ENCODE measurements around the gene SNX13.

SNX13 gene

DNA sequence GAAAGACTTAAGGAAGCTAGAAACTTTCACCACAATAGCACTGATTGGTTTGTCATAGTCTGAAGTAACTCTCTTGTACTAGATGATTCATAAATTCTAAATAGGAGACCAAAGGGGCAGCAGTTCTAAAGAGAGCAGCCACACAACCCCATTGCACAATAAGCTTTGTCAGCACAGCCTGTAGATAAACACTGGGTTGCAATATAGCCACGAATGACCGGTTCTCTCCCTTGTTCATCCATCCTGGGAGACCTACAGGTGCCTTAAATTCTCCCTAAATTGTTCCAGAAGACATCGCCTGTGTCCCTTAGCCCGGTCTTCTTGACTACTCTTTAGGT is 167.0 kb downstream of the SNX13 start:
- peak; percentile 81 for DNase-seq

DNA sequence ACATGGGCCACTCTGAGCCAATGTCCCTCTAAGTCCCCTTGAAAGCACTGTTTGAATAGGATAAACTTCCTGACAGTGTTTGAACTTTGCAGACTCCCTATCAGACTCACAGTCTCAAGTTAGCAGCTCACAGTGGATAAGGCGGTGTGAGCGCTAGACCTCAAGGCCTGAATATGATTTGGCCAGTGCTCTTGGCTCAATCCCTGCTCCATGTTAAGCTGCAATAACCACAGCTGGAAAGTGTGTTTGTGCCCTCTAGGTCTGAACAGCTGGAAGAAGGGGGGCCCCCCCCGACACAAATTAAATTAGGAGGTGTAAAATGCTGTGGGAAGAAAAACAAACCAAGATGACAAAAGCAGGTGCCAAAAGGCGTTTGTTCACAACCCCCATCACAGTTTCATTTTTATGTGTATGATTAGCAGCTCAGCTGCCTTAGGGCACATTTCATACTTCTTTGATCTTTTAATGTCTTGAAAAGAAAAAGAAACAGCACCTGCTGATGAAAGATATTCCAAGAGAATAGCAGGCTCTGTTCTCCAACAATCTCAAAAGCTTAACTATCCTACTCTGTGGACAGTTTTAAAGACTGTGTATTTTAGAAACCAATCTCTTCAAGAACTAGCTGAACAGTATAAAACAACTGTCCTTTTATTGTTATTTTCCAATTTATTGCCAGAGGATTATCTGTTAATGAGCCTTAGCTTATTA is 167.6 kb downstream of the SNX13 start:
- no peak for DNase-seq

DNA sequence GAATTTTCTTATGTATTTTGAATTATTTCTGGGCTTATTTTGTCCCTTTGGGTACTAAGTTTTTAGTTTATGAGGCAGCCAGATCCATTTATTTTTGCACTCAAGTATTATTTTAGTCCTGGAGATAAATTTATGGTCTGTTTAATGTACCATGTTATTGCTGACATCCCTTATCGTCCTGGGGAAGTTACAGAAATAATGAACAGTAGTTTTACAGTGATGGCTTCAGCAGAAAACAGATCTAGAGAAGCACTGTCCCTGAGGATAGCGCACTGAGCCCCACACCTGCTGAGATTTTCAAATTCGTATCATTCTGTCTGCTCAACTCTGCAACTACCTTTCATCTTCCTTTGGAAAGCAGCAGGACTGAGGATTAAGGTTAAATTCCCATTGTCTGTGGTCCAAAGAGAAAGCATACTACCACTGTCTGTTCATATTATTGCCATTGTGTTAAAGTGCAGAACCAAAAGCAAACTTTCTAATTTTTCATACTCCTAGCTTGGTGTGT is 168.3 kb downstream of the SNX13 start:
- no peak for DNase-seq

DNA sequence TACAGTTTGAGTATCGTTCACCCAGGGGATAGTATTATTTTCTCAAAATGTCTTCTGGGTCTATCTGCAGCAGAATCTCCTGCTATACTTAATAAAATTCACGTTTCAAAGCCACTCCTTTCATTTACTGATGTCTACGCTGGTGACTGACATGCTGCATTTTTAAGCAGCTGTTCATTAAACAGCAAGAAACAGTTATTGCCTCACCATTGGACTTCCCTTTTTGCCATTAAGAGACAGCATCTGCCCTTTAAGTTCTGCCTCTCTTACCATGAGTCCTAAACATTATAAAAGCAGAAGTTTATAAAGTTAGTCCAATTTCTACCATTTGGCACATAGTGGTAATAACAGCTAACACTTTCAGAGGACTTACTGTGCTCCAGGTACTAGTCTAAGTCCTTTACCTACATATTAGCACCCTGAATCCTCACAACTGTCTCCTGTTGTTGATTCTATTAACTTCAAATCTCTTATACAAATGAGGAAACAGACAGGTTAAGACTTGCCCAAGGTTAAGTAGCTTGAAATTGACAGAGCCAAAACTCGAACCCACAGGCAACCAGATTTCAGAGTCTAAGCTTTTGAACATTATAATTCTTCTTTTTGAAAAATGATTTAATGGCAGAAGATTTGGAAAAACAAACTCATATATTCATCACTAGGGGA is 169.5 kb downstream of the SNX13 start:
- DNase-seq, result peak; percentile 87

DNA sequence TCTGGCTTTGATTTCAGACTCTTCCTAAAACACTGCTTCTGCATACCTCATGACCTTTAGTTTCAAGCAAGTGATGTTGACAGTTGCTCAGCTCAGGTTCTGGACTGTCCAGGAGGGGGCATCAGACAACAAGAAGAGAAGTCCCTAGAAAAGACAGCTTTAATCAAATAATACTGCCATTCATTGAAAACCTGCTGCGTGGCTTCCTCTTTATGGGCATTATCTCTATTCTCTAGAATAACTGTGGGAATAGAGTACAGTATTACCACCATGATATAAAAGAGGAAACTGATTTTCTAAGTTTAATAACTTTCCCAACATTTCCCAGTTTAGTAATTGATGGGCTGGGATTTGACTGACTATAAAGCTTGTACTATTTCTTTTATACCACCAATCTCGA is 170.4 kb downstream of the SNX13 start:
- DNase-seq, result peak; percentile 93

DNA sequence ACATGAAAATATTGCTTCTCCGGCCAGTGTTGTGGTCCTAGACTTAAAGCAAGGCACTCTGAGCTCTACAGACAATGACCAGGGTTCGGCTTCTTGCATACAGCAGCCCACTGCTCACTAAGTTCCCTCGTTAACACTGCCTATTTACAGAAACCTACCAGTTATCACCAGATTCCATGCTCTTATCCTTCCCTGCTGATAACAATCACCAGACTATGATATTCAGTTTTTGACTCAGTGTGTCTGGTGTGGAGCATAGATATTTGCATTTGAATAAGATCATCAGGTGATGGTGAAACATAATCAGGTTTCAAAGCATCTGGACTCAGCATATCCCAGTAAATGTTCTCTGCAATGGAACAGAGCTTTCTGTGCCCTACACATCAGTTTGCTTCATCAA is 182.3 kb downstream of the SNX13 start:
- no peak for DNase-seq

DNA sequence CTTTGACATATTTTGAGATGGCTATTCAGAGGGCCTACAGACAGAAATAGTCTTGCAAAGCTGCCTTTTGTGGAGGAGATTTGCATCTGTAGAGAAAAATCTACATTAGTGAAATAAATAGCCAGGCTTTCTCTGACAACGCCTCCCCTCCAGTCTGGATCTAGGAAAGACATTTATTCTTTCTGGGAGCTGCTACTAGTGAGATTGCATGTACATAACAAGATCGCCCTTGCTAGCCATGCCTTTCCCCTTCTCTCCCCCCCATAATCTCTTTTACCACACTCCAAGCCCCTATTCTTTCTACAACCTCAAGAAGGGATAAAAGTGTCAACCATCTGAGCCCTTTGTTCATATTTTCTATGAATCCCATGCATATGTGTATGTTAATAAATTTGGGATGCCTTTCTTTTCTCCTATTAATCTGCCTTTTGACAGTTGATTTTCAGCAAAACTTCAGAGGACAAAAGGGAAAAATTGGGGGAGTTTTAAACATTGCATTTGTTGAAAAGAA is 194.2 kb downstream of the SNX13 start:
- no peak for DNase-seq

DNA sequence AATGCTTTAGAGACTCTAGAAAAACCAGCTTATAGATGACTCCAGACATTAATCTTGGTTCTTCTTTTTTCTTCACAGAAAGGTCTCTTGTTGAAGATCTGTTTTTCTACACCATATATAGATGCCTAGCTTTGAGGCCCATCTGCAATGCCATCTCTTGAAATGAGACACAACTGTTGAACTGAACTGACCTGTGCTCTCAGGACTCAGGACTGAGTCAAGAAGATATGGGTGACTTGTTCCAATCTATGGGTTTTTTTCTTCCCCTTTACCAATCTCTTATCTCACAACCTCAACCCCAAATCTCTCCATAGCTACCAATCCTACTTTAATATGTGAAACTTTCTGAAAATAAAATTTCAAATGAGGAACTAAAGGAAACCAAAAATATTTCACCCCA is 194.7 kb downstream of the SNX13 start:
- peak; percentile 52 for DNase-seq

DNA sequence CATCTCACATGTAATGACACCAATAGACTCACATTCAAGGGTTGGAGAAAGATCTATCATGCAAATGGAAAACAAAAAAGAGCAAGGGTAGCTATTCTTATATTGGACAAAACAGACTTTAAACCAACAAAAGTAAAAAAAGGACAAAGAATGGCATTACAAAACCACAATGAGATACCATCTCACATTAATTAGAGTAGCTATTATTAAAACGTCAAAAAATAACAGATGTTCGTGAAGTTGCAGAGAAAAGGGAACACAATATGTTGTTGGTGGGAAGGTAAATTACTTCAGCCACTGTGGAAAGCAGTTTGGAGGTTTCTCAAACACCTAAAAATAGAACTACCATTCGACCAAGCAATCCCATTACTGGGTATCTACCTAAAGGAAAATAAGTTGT is 197.0 kb downstream of the SNX13 start:
- DNase-seq, result peak; percentile 11

DNA sequence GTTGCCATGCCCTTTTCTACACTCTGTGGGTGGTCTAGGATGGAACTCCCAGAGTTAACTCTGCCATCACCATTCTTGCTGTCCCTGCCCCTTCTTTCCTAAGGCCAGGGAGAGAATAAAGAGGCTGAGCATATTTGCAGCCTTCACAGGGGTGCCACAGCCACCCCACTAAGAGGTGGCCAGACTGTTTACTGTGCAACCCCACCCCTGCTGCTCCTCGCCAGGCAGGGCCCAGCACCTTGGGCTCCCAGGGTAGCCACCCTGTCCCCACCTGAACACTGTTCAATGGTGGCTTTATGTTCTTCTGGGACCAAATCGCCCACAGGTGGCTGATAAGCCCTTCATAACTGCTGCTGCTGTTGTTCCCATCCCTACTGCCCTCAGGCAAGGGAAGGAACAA is 198.9 kb downstream of the SNX13 start:
- DNase-seq, result no peak
